IMR-90 (cell line): ENCODE measurements around the gene SLC35B4. TPM values are rescaled to one million over a fixed set of nuclear protein-coding genes. Genes with fewer than 3 reads are reported as not detected.

Source experiments
- ATAC-seq: fragments of 200-7000 bp; cut with Tn5 transposase; 2 replicates; pipeline ENCODE4 v1.9.1; 2020; ENCODE audit warnings: low read depth, mild to moderate bottlenecking, moderate library complexity
- BruUV-seq: library from RNA; stranded (reverse); fragments of 400-500 nt; replicated peaks from 2 replicates; lab custom pipeline; 2021; lab: Mats Ljungman, UMichigan
- CTCF ChIA-PET: fragments of 300-600 bp; formaldehyde crosslinking; extraction: SDS; loops from one replicate; lab custom pipeline; 2021; ENCODE audit warnings: antibody characterized with exemption; lab: Yijun Ruan, JAX
- POLR2A ChIA-PET: fragments of 300-600 bp; sonication (Branson Sonifier 250); formaldehyde crosslinking; loops from one replicate; lab custom pipeline; 2022; ENCODE audit warnings: antibody characterized with exemption; ENCODE audit not compliant: unreplicated experiment; lab: Charles Lee
- DNase-seq: peaks from one replicate; pipeline ENCODE4 v3.0.0; 2013
- H2AFZ ChIP-seq: replicated peaks from 2 replicates; pipeline ENCODE3; 2013; ENCODE audit warnings: low read length, mild to moderate bottlenecking; ENCODE audit not compliant: poor library complexity
- H2AK5ac ChIP-seq: 2 replicates; pipeline ENCODE4 v1.6.1; 2013; ENCODE audit warnings: low read depth, low read length, inconsistent platforms
- H2AK9ac ChIP-seq: replicated peaks from 2 replicates; pipeline ENCODE3; 2013; ENCODE audit warnings: mild to moderate bottlenecking, low read depth, low read length, moderate library complexity; ENCODE audit not compliant: poor library complexity
- H2BK120ac ChIP-seq: 2 replicates; pipeline ENCODE4 v1.6.1; 2013; ENCODE audit warnings: low read depth, low read length, inconsistent platforms
- H2BK15ac ChIP-seq: 3 replicates; pipeline ENCODE4 v1.6.1; 2013; ENCODE audit warnings: low read depth, low read length, inconsistent platforms
- H2BK20ac ChIP-seq: 2 replicates; pipeline ENCODE4 v1.6.1; 2013; ENCODE audit warnings: low read depth, mild to moderate bottlenecking, inconsistent platforms, low read length, moderate library complexity
- H2BK5ac ChIP-seq: 2 replicates; pipeline ENCODE4 v1.6.1; 2013; ENCODE audit warnings: mild to moderate bottlenecking, low read depth, low read length, inconsistent platforms; ENCODE audit not compliant: poor library complexity, severe bottlenecking
- H3K14ac ChIP-seq: replicated peaks from 2 replicates; pipeline ENCODE4 v1.6.1; 2013; ENCODE audit warnings: low read depth, low read length, inconsistent platforms
- H3K18ac ChIP-seq: 2 replicates; pipeline ENCODE4 v1.6.1; 2013; ENCODE audit warnings: low read depth, low read length, control low read depth
- H3K23ac ChIP-seq: 2 replicates; pipeline ENCODE4 v1.6.1; 2013; ENCODE audit warnings: low read depth, low read length, inconsistent platforms
- H3K27ac ChIP-seq: 2 replicates; pipeline ENCODE4 v1.5.1; 2013; ENCODE audit warnings: mild to moderate bottlenecking, control low read depth, low read length; ENCODE audit not compliant: insufficient read depth
- H3K27me3 ChIP-seq: 2 replicates; pipeline ENCODE4 v1.6.1; 2013; ENCODE audit warnings: low read length; ENCODE audit not compliant: control insufficient read depth, insufficient read depth
- H3K36me3 ChIP-seq: 2 replicates; pipeline ENCODE4 v1.6.1; 2013; ENCODE audit warnings: low read length, mixed read lengths; ENCODE audit not compliant: control insufficient read depth, insufficient read depth
- H3K4ac ChIP-seq: 2 replicates; pipeline ENCODE4 v1.6.1; 2013; ENCODE audit warnings: low read depth, low read length, inconsistent platforms
- H3K4me1 ChIP-seq: 2 replicates; pipeline ENCODE4 v1.6.1; 2013; ENCODE audit warnings: low read length, mixed read lengths; ENCODE audit not compliant: control insufficient read depth, insufficient read depth
- H3K4me2 ChIP-seq: 2 replicates; pipeline ENCODE4 v1.6.1; 2013; ENCODE audit warnings: low read depth, mild to moderate bottlenecking, control low read depth, low read length, moderate library complexity
- H3K4me3 ChIP-seq: 2 replicates; pipeline ENCODE4 v1.5.1; 2013; ENCODE audit warnings: low read depth, mild to moderate bottlenecking, control low read depth, low read length, moderate library complexity; ENCODE audit not compliant: insufficient read depth
- H3K56ac ChIP-seq: 2 replicates; pipeline ENCODE4 v1.6.1; 2013; ENCODE audit warnings: low read length, inconsistent platforms; ENCODE audit not compliant: insufficient read depth; ENCODE audit errors: extremely low read depth
- H3K79me1 ChIP-seq, 2 experiments: 2 replicates each; pipeline ENCODE4 v1.6.1; 2013; ENCODE audit warnings: low read length in 2 of 2, inconsistent platforms in 1 of 2, low read depth in 1 of 2
- H3K9ac ChIP-seq: 2 replicates; pipeline ENCODE4 v1.6.1; 2013; ENCODE audit warnings: low read depth, low read length, control low read depth
- H3K9me1 ChIP-seq: 2 replicates; pipeline ENCODE4 v1.6.1; 2013; ENCODE audit warnings: low read length, inconsistent platforms; ENCODE audit not compliant: insufficient read depth
- H3K9me3 ChIP-seq: 2 replicates; pipeline ENCODE4 v1.6.1; 2013; ENCODE audit warnings: low read length; ENCODE audit not compliant: control insufficient read depth, insufficient read depth
- H4K20me1 ChIP-seq: 2 replicates; pipeline ENCODE4 v1.6.1; 2013; ENCODE audit warnings: low read length, inconsistent platforms; ENCODE audit not compliant: insufficient read depth
- H4K5ac ChIP-seq: 2 replicates; pipeline ENCODE4 v1.6.1; 2013; ENCODE audit warnings: mild to moderate bottlenecking, low read depth, low read length, control low read depth
- H4K8ac ChIP-seq, 2 experiments: 2 replicates each; pipeline ENCODE4 v1.6.1; 2013; ENCODE audit warnings: low read depth in 2 of 2, low read length in 2 of 2, control low read depth in 1 of 2, inconsistent platforms in 1 of 2
- H4K91ac ChIP-seq: 2 replicates; pipeline ENCODE4 v1.6.1; 2013; ENCODE audit warnings: low read depth, low read length, inconsistent platforms; ENCODE audit not compliant: insufficient read depth
- BHLHE40 ChIP-seq: fragments of 150-350 bp; IDR thresholded peaks from 2 replicates; pipeline ENCODE4 v1.6.1; 2016; ENCODE audit warnings: mild to moderate bottlenecking, low read depth, low read length
- CEBPB ChIP-seq: IDR thresholded peaks from 2 replicates; pipeline ENCODE4 v1.6.1; 2012; ENCODE audit warnings: low read depth, low read length, improper control_type of control experiment
- CHD1 ChIP-seq: IDR thresholded peaks from 2 replicates; pipeline ENCODE4 v1.6.1; 2012; ENCODE audit warnings: low read depth, low read length, improper control_type of control experiment
- FOS ChIP-seq: fragments of 150-350 bp; IDR thresholded peaks from 2 replicates; pipeline ENCODE4 v1.6.1; 2016; ENCODE audit warnings: low read depth, low read length
- MAFK ChIP-seq: IDR thresholded peaks from 2 replicates; pipeline ENCODE4 v1.6.1; 2012; ENCODE audit warnings: low read depth, low read length, improper control_type of control experiment
- MAZ ChIP-seq: IDR thresholded peaks from 2 replicates; pipeline ENCODE4 v1.6.1; 2012; ENCODE audit warnings: low read depth, mild to moderate bottlenecking, low read length, improper control_type of control experiment, moderate library complexity, borderline replicate concordance
- MXI1 ChIP-seq: IDR thresholded peaks from 2 replicates; pipeline ENCODE4 v1.6.1; 2012; ENCODE audit warnings: low read depth, mild to moderate bottlenecking, low read length, moderate library complexity, borderline replicate concordance
- NFE2L2 ChIP-seq: fragments of 150-350 bp; IDR thresholded peaks from 2 replicates; pipeline ENCODE4 v1.6.1; 2016; ENCODE audit warnings: low read depth, mild to moderate bottlenecking, low read length
- POLR2A ChIP-seq: IDR thresholded peaks from 2 replicates; pipeline ENCODE4 v1.6.1; 2012; ENCODE audit warnings: mild to moderate bottlenecking, low read depth, low read length
- RAD21 ChIP-seq: IDR thresholded peaks from 2 replicates; pipeline ENCODE4 v1.6.1; 2012; ENCODE audit warnings: low read length, improper control_type of control experiment
- RCOR1 ChIP-seq: IDR thresholded peaks from 2 replicates; pipeline ENCODE4 v1.6.1; 2012; ENCODE audit warnings: mild to moderate bottlenecking, low read length, improper control_type of control experiment; ENCODE audit not compliant: insufficient replicate concordance
- RFX5 ChIP-seq: IDR thresholded peaks from 2 replicates; pipeline ENCODE4 v1.8.0; 2012; ENCODE audit warnings: low read depth, mild to moderate bottlenecking, low read length, moderate library complexity
- SMC3 ChIP-seq: fragments of 150-350 bp; IDR thresholded peaks from 2 replicates; pipeline ENCODE4 v1.6.1; 2016; ENCODE audit warnings: low read depth, mild to moderate bottlenecking, antibody characterized with exemption, low read length, moderate library complexity
- WGBS, 2 experiments: methylation state at CpG; one replicate each; pipeline versions ENCODE4 v1.1.5 to v1.1.7; 2013; ENCODE audit warnings: missing lambda C conversion rate in 2 of 2; ENCODE audit not compliant: insufficient read length in 1 of 2; ENCODE audit errors: extremely low coverage in 2 of 2; 5-methylcytosine and 5-hydroxymethylcytosine counted together
- dilution Hi-C: fragments of 300-500 bp; cut with HindIII; formaldehyde crosslinking; loops from one replicate; pipeline ENCODE4 v1.14.3; 2018; ENCODE audit warnings: low sequenced_read_pairs; ENCODE audit not compliant: unreplicated experiment
- in situ Hi-C: fragments of 300-500 bp; cut with MboI; formaldehyde crosslinking; loops from 3 replicates; pipeline ENCODE4 v1.14.3; 2019; ENCODE audit warnings: low sequenced_read_pairs, inconsistent platforms, mixed read lengths
- intact Hi-C: fragments of 100-400 bp; cut with micrococcal nuclease; formaldehyde crosslinking; loops from 2 replicates; pipeline ENCODE4 v1.10.0; 2022
- polyA plus RNA-seq, 3 experiments: library from polyadenylated mRNA; depleted of rRNA; stranded (reverse); fragments of >200 nt; gene quantifications; 2 replicates each; pipeline ENCODE4 v1.2.3, GENCODE V29; 2012; ENCODE audit warnings: low replicate concordance in 1 of 3
- total RNA-seq: library from RNA; depleted of rRNA; stranded (reverse); fragments of >200 nt; gene quantifications from 2 replicates; pipeline ENCODE4 v1.2.3, GENCODE V29; 2012
- TF ChIP-seq, protein P1 (sequence below): fragments of 150-350 bp; IDR thresholded peaks from 2 replicates; pipeline ENCODE4 v1.6.1; 2017; ENCODE audit warnings: mild to moderate bottlenecking, antibody characterized with exemption, low read length, low read depth
- TF ChIP-seq, protein P2 (sequence below): fragments of 150-350 bp; IDR thresholded peaks from 2 replicates; pipeline ENCODE4 v1.6.1; 2016; ENCODE audit warnings: low read depth, mild to moderate bottlenecking, low read length, moderate library complexity, borderline replicate concordance
- TF ChIP-seq, protein P3 (sequence below): conservative IDR thresholded peaks from 2 replicates; pipeline ENCODE4 v1.5.1; 2012; ENCODE audit warnings: mild to moderate bottlenecking, low read depth, low read length, improper control_type of control experiment

SLC35B4 gene
- total and polyA plus RNA-seq, 2 of the 4 experiments (the other 2 are of a cell fraction): 10.0 to 15.6 TPM

DNA sequence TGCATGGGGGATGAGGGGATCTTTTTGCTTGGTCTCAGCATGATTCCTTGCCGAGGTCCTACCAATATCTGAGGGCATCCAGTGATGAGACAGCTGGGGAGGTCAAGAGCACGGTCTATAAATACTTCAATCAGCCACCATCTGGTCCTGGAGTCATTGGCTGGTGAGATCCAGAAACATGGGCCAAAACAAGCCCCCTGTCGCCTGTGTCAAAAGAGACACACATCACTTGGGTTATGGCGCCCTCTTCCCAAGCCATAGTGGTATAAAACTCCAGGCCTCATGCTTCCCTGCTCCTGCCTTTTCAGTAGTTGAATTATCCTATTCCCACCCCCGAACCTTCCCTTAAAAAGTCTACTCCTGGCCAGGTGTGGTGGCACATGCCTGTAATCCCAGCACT lies 60.9 kb downstream of the SLC35B4 start:
- no peak overlapping the region for H3K18ac ChIP-seq
- no peaks in the 10 kb centered on the region for H3K79me1 ChIP-seq
- H2AFZ ChIP-seq: no peak overlapping the region
- H2BK120ac ChIP-seq: no peak overlapping the region
- no peak overlapping the region for H3K27ac ChIP-seq
- no peak overlapping the region for H4K91ac ChIP-seq
- ChIA-PET CTCF (no interaction called here), POLR2A (no interaction called here)
- TF ChIP-seq, protein P1, sequence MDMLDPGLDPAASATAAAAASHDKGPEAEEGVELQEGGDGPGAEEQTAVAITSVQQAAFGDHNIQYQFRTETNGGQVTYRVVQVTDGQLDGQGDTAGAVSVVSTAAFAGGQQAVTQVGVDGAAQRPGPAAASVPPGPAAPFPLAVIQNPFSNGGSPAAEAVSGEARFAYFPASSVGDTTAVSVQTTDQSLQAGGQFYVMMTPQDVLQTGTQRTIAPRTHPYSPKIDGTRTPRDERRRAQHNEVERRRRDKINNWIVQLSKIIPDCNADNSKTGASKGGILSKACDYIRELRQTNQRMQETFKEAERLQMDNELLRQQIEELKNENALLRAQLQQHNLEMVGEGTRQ: no peak
- TF ChIP-seq MAZ (no peak), POLR2A (no peak), CHD1 (no peak), NFE2L2 (no peak), BHLHE40 (no peak), RAD21 (no peak), MAFK (no peak), SMC3 (no peak), FOS (no peak), RCOR1 (no peak), CEBPB (no peak), RFX5 (no peak), MXI1 (no peak)
- TF ChIP-seq, protein P2, sequence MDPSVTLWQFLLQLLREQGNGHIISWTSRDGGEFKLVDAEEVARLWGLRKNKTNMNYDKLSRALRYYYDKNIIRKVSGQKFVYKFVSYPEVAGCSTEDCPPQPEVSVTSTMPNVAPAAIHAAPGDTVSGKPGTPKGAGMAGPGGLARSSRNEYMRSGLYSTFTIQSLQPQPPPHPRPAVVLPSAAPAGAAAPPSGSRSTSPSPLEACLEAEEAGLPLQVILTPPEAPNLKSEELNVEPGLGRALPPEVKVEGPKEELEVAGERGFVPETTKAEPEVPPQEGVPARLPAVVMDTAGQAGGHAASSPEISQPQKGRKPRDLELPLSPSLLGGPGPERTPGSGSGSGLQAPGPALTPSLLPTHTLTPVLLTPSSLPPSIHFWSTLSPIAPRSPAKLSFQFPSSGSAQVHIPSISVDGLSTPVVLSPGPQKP: no peak
- TF ChIP-seq, protein P3, sequence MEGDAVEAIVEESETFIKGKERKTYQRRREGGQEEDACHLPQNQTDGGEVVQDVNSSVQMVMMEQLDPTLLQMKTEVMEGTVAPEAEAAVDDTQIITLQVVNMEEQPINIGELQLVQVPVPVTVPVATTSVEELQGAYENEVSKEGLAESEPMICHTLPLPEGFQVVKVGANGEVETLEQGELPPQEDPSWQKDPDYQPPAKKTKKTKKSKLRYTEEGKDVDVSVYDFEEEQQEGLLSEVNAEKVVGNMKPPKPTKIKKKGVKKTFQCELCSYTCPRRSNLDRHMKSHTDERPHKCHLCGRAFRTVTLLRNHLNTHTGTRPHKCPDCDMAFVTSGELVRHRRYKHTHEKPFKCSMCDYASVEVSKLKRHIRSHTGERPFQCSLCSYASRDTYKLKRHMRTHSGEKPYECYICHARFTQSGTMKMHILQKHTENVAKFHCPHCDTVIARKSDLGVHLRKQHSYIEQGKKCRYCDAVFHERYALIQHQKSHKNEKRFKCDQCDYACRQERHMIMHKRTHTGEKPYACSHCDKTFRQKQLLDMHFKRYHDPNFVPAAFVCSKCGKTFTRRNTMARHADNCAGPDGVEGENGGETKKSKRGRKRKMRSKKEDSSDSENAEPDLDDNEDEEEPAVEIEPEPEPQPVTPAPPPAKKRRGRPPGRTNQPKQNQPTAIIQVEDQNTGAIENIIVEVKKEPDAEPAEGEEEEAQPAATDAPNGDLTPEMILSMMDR: no peak
- WGBS, 2 experiments: 66% methylated on average over 3 of the region's 5 CpGs; no CpG with 5 or more reads in 1 of the 2 experiments
- no peak overlapping the region for H2BK5ac ChIP-seq
- no peaks in the 10 kb centered on the region for H3K4me1 ChIP-seq
- H3K56ac ChIP-seq: no peak overlapping the region
- no peak overlapping the region for H2BK20ac ChIP-seq
- BruUV-seq: no TSS peak
- intact Hi-C loops (no loop called here), dilution Hi-C loops (no loop called here), in situ Hi-C loops (no loop called here)
- no peak overlapping the region for H3K23ac ChIP-seq
- H3K36me3 ChIP-seq: no peaks in the 10 kb centered on the region
- H4K20me1 ChIP-seq: no peaks in the 10 kb centered on the region
- H3K4me2 ChIP-seq: no peak overlapping the region
- H3K27me3 ChIP-seq: 0 out of 2 replicates have a peak, but pooled peaks cover 2% of the 10 kb centered on the region
- no peak overlapping the region for H3K4ac ChIP-seq
- H3K14ac ChIP-seq: no peak overlapping the region
- no peak overlapping the region for H2AK5ac ChIP-seq
- no peak overlapping the region for H2BK15ac ChIP-seq
- no peak overlapping the region for H4K5ac ChIP-seq
- no peaks in the 10 kb centered on the region for H3K9me1 ChIP-seq
- ATAC-seq: no peak
- no peak overlapping the region for H4K8ac ChIP-seq
- no peaks in the 10 kb centered on the region for H3K9me3 ChIP-seq
- H3K9ac ChIP-seq: no peak overlapping the region
- no peak overlapping the region for H3K4me3 ChIP-seq
- H2AK9ac ChIP-seq: no peak overlapping the region
- no peak for DNase-seq
